Measurements from ENCODE around the gene CNTN4.

CNTN4 gene

DNA sequence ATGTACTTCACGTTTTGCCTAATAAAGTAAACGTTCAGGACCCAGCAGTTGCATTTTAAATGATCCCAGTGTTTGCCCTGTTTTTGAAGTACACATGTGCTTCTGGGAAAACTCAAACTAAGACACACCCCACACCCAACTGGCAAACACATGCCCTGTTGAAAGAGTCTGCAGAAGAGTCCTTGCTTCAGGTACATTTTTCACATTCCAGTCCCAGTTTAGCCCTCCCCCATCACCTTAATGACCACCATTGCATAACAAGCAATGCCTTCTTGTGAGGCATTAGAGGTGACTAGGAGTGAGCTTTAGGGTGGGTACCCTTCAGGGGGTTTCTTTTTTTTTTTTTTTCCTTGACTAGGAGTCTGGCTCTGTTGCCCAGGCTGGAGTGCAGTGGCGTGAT is 322.3 kb downstream of the CNTN4 start:
- H3K27ac ChIP-seq (ENCODE audit: low read length): no peak overlapping the region
- no peaks in the 10 kb centered on the region for H3K4me1 ChIP-seq (ENCODE audit: control insufficient read depth in 1 of 2, insufficient read depth in 2 of 2, low read length in 2 of 2)
- H3K4me3 ChIP-seq (ENCODE audit: low read depth in 1 of 2, low read length in 2 of 2): no peak overlapping the region
- no peaks in the 10 kb centered on the region for H3K9me3 ChIP-seq (ENCODE audit: control insufficient read depth in 1 of 2, low read length in 2 of 2)
- H3K36me3 ChIP-seq (ENCODE audit: control insufficient read depth in 1 of 2, insufficient read depth in 2 of 2, low read length in 2 of 2): no peaks in the 10 kb centered on the region
- no peaks in the 10 kb centered on the region for H3K27me3 ChIP-seq (ENCODE audit: low read depth, low read length)

DNA sequence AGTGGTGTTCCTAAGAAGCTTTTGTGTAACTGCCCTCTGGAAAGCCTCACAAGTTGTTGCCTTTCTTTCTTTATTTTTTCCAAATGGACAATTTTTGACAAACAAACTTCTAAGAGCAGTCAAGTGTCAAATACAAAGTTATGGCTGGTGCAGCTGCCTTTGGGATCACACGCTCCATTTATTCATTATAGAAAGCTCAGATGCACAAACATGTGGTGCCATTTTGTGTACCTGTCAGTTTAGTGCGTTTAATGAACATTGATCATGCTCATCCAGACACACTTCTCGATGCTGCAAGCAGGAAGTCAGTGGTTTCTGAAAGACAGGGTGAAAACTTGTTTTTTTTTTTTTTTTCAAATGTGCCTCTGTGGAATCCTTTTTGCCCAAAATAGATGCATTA is 324.5 kb downstream of the CNTN4 start:
- Histone ChIP-seq H3K27me3 (ENCODE audit: low read depth, low read length) (no peaks in the 10 kb centered on the region), H3K4me1 (ENCODE audit: control insufficient read depth in 1 of 2, insufficient read depth in 2 of 2, low read length in 2 of 2) (no peaks in the 10 kb centered on the region), H3K36me3 (ENCODE audit: control insufficient read depth in 1 of 2, insufficient read depth in 2 of 2, low read length in 2 of 2) (no peaks in the 10 kb centered on the region), H3K27ac (ENCODE audit: low read length) (no peak overlapping the region), H3K4me3 (ENCODE audit: low read depth in 1 of 2, low read length in 2 of 2) (no peak overlapping the region), H3K9me3 (ENCODE audit: control insufficient read depth in 1 of 2, low read length in 2 of 2) (no peaks in the 10 kb centered on the region)

DNA sequence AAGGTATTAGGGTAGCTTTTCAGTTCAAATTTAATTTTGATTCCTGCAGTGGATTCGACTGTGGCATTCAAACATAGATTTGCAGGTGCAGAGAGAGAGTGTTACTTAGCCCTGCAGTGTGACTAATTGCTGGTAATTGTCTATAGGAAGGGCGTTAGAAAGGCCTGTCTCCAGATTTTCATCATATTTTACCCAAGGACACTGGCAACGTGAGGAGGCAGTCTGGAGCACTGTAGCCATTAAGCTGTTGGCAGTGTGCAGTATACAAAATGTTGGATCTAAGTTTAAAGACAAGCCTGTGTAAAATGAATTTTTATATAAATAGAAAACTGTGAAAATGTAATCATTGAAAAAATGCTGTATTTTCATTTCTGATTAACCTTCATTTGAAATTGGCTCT is 342.9 kb downstream of the CNTN4 start:
- no peaks in the 10 kb centered on the region for H3K27me3 ChIP-seq (ENCODE audit: low read depth, low read length)
- no peaks in the 10 kb centered on the region for H3K4me1 ChIP-seq (ENCODE audit: control insufficient read depth in 1 of 2, insufficient read depth in 2 of 2, low read length in 2 of 2)
- H3K36me3 ChIP-seq (ENCODE audit: control insufficient read depth in 1 of 2, insufficient read depth in 2 of 2, low read length in 2 of 2): no peaks in the 10 kb centered on the region
- H3K27ac ChIP-seq (ENCODE audit: low read length): no peak overlapping the region
- H3K4me3 ChIP-seq (ENCODE audit: low read depth in 1 of 2, low read length in 2 of 2): no peak overlapping the region
- no peaks in the 10 kb centered on the region for H3K9me3 ChIP-seq (ENCODE audit: control insufficient read depth in 1 of 2, low read length in 2 of 2)

DNA sequence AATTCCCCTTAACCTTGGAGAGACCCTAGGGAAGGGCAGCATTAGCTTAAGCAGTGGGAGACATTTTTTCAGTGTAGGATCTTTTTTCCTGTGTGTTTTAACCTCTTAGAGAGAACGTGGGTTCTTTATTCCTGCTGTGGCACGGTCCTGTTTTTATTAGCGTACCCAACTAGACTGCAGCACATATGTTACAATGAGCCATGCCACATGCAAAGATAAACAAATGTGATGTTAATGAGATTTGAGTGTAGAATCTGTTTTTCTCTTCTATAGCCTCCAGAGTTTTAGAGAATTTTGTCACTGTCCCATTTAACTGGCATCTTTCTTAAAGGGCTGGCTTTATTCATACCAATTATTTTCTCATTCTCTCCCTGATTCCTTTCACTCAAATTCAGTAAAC is 347.5 kb downstream of the CNTN4 start:
- Histone ChIP-seq H3K9me3 (ENCODE audit: control insufficient read depth in 1 of 2, low read length in 2 of 2) (no peaks in the 10 kb centered on the region), H3K27ac (ENCODE audit: low read length) (no peak overlapping the region), H3K4me1 (ENCODE audit: control insufficient read depth in 1 of 2, insufficient read depth in 2 of 2, low read length in 2 of 2) (no peaks in the 10 kb centered on the region)

DNA sequence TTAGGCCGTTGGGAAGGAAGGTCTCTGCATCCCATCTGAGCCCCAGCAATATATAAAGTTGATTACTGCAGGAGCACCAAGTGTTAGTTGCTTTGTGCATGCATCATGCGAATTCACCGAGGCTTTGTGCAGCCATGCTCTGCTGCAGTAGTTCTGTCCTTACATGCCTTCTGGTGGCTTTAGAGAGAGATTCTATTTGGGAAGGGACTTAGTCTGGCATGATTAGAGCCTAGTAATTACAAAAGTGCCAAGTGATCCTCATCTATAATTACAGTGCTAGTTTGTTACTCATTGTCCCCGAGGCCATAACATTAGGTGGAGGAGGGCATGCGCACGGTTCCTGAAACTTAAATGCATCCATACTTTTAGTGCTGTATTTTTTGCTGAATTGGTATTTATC is 353.6 kb downstream of the CNTN4 start:
- H3K36me3 ChIP-seq (ENCODE audit: control insufficient read depth in 1 of 2, insufficient read depth in 2 of 2, low read length in 2 of 2): no peaks in the 10 kb centered on the region

More for the DNA sequence above, 347.5 kb downstream of the CNTN4 start:
- no peaks in the 10 kb centered on the region for H3K36me3 ChIP-seq (ENCODE audit: control insufficient read depth in 1 of 2, insufficient read depth in 2 of 2, low read length in 2 of 2)
- H3K27me3 ChIP-seq (ENCODE audit: low read depth, low read length): no peaks in the 10 kb centered on the region
- H3K4me3 ChIP-seq (ENCODE audit: low read depth in 1 of 2, low read length in 2 of 2): no peak overlapping the region

DNA sequence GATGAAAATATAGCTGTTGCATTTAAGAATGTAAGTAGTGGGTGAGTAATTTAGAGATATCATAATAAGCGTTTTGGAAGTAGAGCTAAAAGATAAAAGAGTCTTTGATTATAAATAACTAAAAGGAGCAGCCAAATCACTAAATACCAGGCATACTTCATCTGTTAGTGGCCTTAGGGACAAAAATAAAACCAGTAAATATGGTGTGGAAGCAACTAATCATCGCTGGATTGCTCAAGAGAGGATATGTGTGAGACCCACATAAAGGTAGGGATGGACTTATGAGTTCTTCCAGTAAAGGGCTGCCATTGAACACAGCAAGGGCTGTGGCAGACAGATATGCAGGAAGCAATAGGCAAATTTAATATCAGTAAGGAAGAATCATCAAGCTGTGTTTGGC is 356.2 kb downstream of the CNTN4 start:
- no peaks in the 10 kb centered on the region for H3K36me3 ChIP-seq (ENCODE audit: control insufficient read depth in 1 of 2, insufficient read depth in 2 of 2, low read length in 2 of 2)
- H3K9me3 ChIP-seq (ENCODE audit: control insufficient read depth in 1 of 2, low read length in 2 of 2): no peaks in the 10 kb centered on the region
- H3K27ac ChIP-seq (ENCODE audit: low read length): no peak overlapping the region
- no peaks in the 10 kb centered on the region for H3K27me3 ChIP-seq (ENCODE audit: low read depth, low read length)
- no peak overlapping the region for H3K4me3 ChIP-seq (ENCODE audit: low read depth in 1 of 2, low read length in 2 of 2)
- no peaks in the 10 kb centered on the region for H3K4me1 ChIP-seq (ENCODE audit: control insufficient read depth in 1 of 2, insufficient read depth in 2 of 2, low read length in 2 of 2)

More for the DNA sequence above, 353.6 kb downstream of the CNTN4 start:
- no peak overlapping the region for H3K4me3 ChIP-seq (ENCODE audit: low read depth in 1 of 2, low read length in 2 of 2)
- no peak overlapping the region for H3K27ac ChIP-seq (ENCODE audit: low read length)
- no peaks in the 10 kb centered on the region for H3K4me1 ChIP-seq (ENCODE audit: control insufficient read depth in 1 of 2, insufficient read depth in 2 of 2, low read length in 2 of 2)
- no peaks in the 10 kb centered on the region for H3K9me3 ChIP-seq (ENCODE audit: control insufficient read depth in 1 of 2, low read length in 2 of 2)
- no peaks in the 10 kb centered on the region for H3K27me3 ChIP-seq (ENCODE audit: low read depth, low read length)

- Histone ChIP-seq H3K36me3 (ENCODE audit: control insufficient read depth in 1 of 2, insufficient read depth in 2 of 2, low read length in 2 of 2) (no peaks in the 10 kb centered on the region), H3K27me3 (ENCODE audit: low read depth, low read length) (no peaks in the 10 kb centered on the region), H3K4me3 (ENCODE audit: low read depth in 1 of 2, low read length in 2 of 2) (no peak overlapping the region), H3K4me1 (ENCODE audit: control insufficient read depth in 1 of 2, insufficient read depth in 2 of 2, low read length in 2 of 2) (no peaks in the 10 kb centered on the region), H3K27ac (ENCODE audit: low read length) (no peak overlapping the region), H3K9me3 (ENCODE audit: control insufficient read depth in 1 of 2, low read length in 2 of 2) (no peaks in the 10 kb centered on the region)
Observed at GRCh38 chr3:2456788-2457187, 358.1 kb downstream of the CNTN4 start.

- no peaks in the 10 kb centered on the region for H3K4me1 ChIP-seq (ENCODE audit: control insufficient read depth in 1 of 2, insufficient read depth in 2 of 2, low read length in 2 of 2)
Observed at GRCh38 chr3:2458816-2459215, 360.1 kb downstream of the CNTN4 start.

DNA sequence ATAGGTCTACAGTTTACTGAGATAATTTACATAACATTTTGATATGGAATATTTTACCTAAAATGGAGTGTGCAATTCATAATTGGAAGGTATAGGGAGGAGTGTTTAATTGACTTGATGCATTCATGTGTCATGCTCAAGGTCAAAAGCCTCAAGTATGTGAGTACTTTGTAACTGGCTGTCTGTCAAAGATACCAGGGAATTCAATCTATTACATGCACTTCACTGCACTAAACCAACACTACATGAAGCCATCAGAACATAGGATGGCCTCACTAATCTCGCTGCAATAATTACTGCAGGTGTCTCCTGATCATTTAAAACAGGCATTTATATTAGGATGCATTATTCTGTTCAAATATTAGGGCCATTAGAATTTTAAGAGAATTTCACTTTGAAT is 367.2 kb downstream of the CNTN4 start:
- Histone ChIP-seq H3K9me3 (ENCODE audit: control insufficient read depth in 1 of 2, low read length in 2 of 2) (no peaks in the 10 kb centered on the region), H3K36me3 (ENCODE audit: control insufficient read depth in 1 of 2, insufficient read depth in 2 of 2, low read length in 2 of 2) (no peaks in the 10 kb centered on the region), H3K27ac (ENCODE audit: low read length) (no peak overlapping the region), H3K27me3 (ENCODE audit: low read depth, low read length) (no peaks in the 10 kb centered on the region), H3K4me1 (ENCODE audit: control insufficient read depth in 1 of 2, insufficient read depth in 2 of 2, low read length in 2 of 2) (no peaks in the 10 kb centered on the region), H3K4me3 (ENCODE audit: low read depth in 1 of 2, low read length in 2 of 2) (no peak overlapping the region)

More at GRCh38 chr3:2458816-2459215, 360.1 kb downstream of the CNTN4 start:
- H3K27me3 ChIP-seq (ENCODE audit: low read depth, low read length): no peaks in the 10 kb centered on the region
- H3K27ac ChIP-seq (ENCODE audit: low read length): no peak overlapping the region
- H3K4me3 ChIP-seq (ENCODE audit: low read depth in 1 of 2, low read length in 2 of 2): no peak overlapping the region
- no peaks in the 10 kb centered on the region for H3K9me3 ChIP-seq (ENCODE audit: control insufficient read depth in 1 of 2, low read length in 2 of 2)
- no peaks in the 10 kb centered on the region for H3K36me3 ChIP-seq (ENCODE audit: control insufficient read depth in 1 of 2, insufficient read depth in 2 of 2, low read length in 2 of 2)

GRCh38 chr3:2468816-2469215 is 370.1 kb downstream of the CNTN4 start:
- H3K4me3 ChIP-seq (ENCODE audit: low read depth in 1 of 2, low read length in 2 of 2): no peak overlapping the region
- no peaks in the 10 kb centered on the region for H3K4me1 ChIP-seq (ENCODE audit: control insufficient read depth in 1 of 2, insufficient read depth in 2 of 2, low read length in 2 of 2)
- no peaks in the 10 kb centered on the region for H3K36me3 ChIP-seq (ENCODE audit: control insufficient read depth in 1 of 2, insufficient read depth in 2 of 2, low read length in 2 of 2)
- H3K9me3 ChIP-seq (ENCODE audit: control insufficient read depth in 1 of 2, low read length in 2 of 2): no peaks in the 10 kb centered on the region
- no peaks in the 10 kb centered on the region for H3K27me3 ChIP-seq (ENCODE audit: low read depth, low read length)
- no peak overlapping the region for H3K27ac ChIP-seq (ENCODE audit: low read length)

- Histone ChIP-seq H3K27ac (ENCODE audit: low read length) (no peak overlapping the region), H3K36me3 (ENCODE audit: control insufficient read depth in 1 of 2, insufficient read depth in 2 of 2, low read length in 2 of 2) (no peaks in the 10 kb centered on the region), H3K27me3 (ENCODE audit: low read depth, low read length) (no peaks in the 10 kb centered on the region), H3K4me1 (ENCODE audit: control insufficient read depth in 1 of 2, insufficient read depth in 2 of 2, low read length in 2 of 2) (no peaks in the 10 kb centered on the region), H3K4me3 (ENCODE audit: low read depth in 1 of 2, low read length in 2 of 2) (no peak overlapping the region), H3K9me3 (ENCODE audit: control insufficient read depth in 1 of 2, low read length in 2 of 2) (no peaks in the 10 kb centered on the region)
Observed at GRCh38 chr3:2476996-2477395, 378.3 kb downstream of the CNTN4 start.

DNA sequence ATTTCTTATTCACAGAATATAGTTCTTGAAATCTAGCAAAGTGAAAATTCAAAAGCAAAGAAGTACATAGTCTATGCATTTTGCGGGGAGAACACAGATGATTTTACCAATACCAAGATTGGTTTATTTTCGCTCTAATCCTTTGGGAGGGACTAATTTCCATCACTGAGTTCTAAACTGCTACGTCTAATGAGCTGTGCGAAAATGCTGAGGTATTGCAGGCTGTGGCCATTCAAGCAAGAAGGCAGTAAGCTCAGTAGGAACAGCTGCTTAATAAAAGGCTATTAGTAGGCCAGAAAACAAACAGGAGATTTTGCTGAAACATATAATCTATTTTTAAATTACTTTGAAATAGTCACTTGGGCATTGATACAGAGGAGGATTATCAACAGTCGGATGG is 379.0 kb downstream of the CNTN4 start:
- Histone ChIP-seq H3K27me3 (ENCODE audit: low read depth, low read length) (no peaks in the 10 kb centered on the region), H3K4me3 (ENCODE audit: low read depth in 1 of 2, low read length in 2 of 2) (no peak overlapping the region), H3K36me3 (ENCODE audit: control insufficient read depth in 1 of 2, insufficient read depth in 2 of 2, low read length in 2 of 2) (no peaks in the 10 kb centered on the region), H3K9me3 (ENCODE audit: control insufficient read depth in 1 of 2, low read length in 2 of 2) (no peaks in the 10 kb centered on the region), H3K27ac (ENCODE audit: low read length) (no peak overlapping the region), H3K4me1 (ENCODE audit: control insufficient read depth in 1 of 2, insufficient read depth in 2 of 2, low read length in 2 of 2) (no peaks in the 10 kb centered on the region)
